Middle frontal gyrus (tissue), 1 donor: ENCODE results near the gene TENT4A.
A peak's percentile ranks its signal among the peaks of the same experiment; 100 is the strongest.
"Not testable (repeated sequence)": the region's sequence is repeated elsewhere in the genome, so short reads cannot be mapped to it uniquely, and the experiment has no call there.

Experiments used
- DNase-seq: peaks from one replicate; pipeline ENCODE4 v3.0.0-alpha.2; 2015; ENCODE audit warnings: low spot score; ENCODE audit errors: extremely low spot score

The TENT4A gene

GRCh38 chr5:6768590-6769230 lies 55.5 kb downstream of the TENT4A start:
- DNase-seq: no peak

GRCh38 chr5:6770826-6771607 lies 57.8 kb downstream of the TENT4A start:
- DNase-seq: no peak

GRCh38 chr5:6772886-6773285 lies 59.7 kb downstream of the TENT4A start:
- peak; percentile 20 for DNase-seq

GRCh38 chr5:6773342-6774035 lies 60.3 kb downstream of the TENT4A start:
- no peak for DNase-seq

- DNase-seq: not testable (repeated sequence)
Observed at GRCh38 chr5:6774207-6774606, 61.0 kb downstream of the TENT4A start.

GRCh38 chr5:6774721-6775204 lies 61.5 kb downstream of the TENT4A start:
- DNase-seq: no peak

GRCh38 chr5:6775571-6775970 lies 62.3 kb downstream of the TENT4A start:
- DNase-seq: no peak

- DNase-seq: no peak
Observed at GRCh38 chr5:6780802-6781391, 67.7 kb downstream of the TENT4A start.

- no peak for DNase-seq
Observed at GRCh38 chr5:6781716-6782115, 68.5 kb downstream of the TENT4A start.

- no peak for DNase-seq
Observed at GRCh38 chr5:6783787-6784186, 70.6 kb downstream of the TENT4A start.

- no peak for DNase-seq
Observed at GRCh38 chr5:6784481-6784880, 71.2 kb downstream of the TENT4A start.

GRCh38 chr5:6785161-6785860 lies 72.1 kb downstream of the TENT4A start:
- no peak for DNase-seq

GRCh38 chr5:6785861-6786180 lies 72.6 kb downstream of the TENT4A start:
- DNase-seq: no peak

- no peak for DNase-seq
Observed at GRCh38 chr5:6786786-6787495, 73.7 kb downstream of the TENT4A start.

GRCh38 chr5:6787941-6788340 lies 74.7 kb downstream of the TENT4A start:
- no peak for DNase-seq

GRCh38 chr5:6788439-6788838 lies 75.2 kb downstream of the TENT4A start:
- DNase-seq: no peak

GRCh38 chr5:6788956-6789649 lies 75.9 kb downstream of the TENT4A start:
- DNase-seq: no peak

- DNase-seq: no peak
Observed at GRCh38 chr5:6790346-6790865, 77.2 kb downstream of the TENT4A start.

- DNase-seq: no peak
Observed at GRCh38 chr5:6791031-6791430, 77.8 kb downstream of the TENT4A start.

GRCh38 chr5:6792376-6792775 lies 79.1 kb downstream of the TENT4A start:
- no peak for DNase-seq
